ENCODE measurements around the gene TIMM13.

TIMM13 gene

DNA sequence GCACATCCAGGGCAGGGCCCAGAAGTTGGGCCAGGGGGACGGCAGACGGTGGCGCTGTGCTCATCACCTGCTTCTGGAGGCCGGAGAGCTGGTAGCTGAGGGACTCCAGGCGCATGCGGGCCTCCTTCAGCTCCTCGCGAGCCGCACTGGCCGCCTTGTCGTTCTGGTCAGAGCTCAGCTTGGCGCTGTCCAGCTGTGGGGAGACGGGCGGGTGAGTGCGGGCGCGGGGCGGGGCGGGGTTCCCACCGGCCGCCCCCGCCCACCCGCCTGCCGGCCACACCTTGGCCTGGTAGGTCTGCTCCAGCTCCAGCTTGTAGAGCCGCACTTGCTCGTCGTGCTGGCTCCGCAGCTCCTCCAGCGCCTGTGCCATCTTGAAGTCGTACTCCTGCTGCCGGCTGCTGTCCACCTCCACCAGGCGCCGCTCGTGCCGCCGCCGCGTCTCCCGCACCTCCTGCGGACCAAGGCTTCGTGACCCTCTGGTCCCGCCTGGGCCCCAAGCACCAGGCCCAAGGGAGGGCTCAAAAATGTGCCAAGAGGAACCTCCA is 7.4 kb upstream of the TIMM13 start:
- no peaks in the 10 kb centered on the region for H3K27me3 ChIP-seq (ENCODE audit: control insufficient read depth, low read length)
- peaks cover 72% of the 10 kb centered on the region for H3K36me3 ChIP-seq (ENCODE audit: control insufficient read depth, low read length)
- H3K79me2 ChIP-seq (ENCODE audit: control insufficient read depth, low read length), result peaks cover 11% of the 10 kb centered on the region
- H3K9me2 ChIP-seq (replicated peaks; ENCODE audit: control insufficient read depth, low read length), result no peaks in the 10 kb centered on the region
- H3F3A ChIP-seq (ENCODE audit: control insufficient read depth, insufficient read depth), result no peaks in the 10 kb centered on the region; the same call in 1 of the 2 replicates
- TF ChIP-seq, protein P1, sequence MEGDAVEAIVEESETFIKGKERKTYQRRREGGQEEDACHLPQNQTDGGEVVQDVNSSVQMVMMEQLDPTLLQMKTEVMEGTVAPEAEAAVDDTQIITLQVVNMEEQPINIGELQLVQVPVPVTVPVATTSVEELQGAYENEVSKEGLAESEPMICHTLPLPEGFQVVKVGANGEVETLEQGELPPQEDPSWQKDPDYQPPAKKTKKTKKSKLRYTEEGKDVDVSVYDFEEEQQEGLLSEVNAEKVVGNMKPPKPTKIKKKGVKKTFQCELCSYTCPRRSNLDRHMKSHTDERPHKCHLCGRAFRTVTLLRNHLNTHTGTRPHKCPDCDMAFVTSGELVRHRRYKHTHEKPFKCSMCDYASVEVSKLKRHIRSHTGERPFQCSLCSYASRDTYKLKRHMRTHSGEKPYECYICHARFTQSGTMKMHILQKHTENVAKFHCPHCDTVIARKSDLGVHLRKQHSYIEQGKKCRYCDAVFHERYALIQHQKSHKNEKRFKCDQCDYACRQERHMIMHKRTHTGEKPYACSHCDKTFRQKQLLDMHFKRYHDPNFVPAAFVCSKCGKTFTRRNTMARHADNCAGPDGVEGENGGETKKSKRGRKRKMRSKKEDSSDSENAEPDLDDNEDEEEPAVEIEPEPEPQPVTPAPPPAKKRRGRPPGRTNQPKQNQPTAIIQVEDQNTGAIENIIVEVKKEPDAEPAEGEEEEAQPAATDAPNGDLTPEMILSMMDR (IDR thresholded peaks at IDR 0.05; ENCODE audit: low read depth, low read length, poor library complexity, severe bottlenecking), result no peak
- no peak for TF ChIP-seq EZH2phosphoT487 (IDR thresholded peaks at IDR 0.05; ENCODE audit: borderline replicate concordance, low read length)
- H4K20me1 ChIP-seq (ENCODE audit: control insufficient read depth, insufficient read depth, low read depth, low read length), result no peaks in the 10 kb centered on the region
- no peaks in the 10 kb centered on the region for H3K9me3 ChIP-seq (ENCODE audit: control insufficient read depth, insufficient read depth, low read length)
- no peak overlapping the region for H3K4me2 ChIP-seq (ENCODE audit: low read length)
- H3K4me1 ChIP-seq (ENCODE audit: control insufficient read depth, low read length), result no peaks in the 10 kb centered on the region
- H3K27ac ChIP-seq (ENCODE audit: low read depth, low read length), result no peak overlapping the region
- no peak overlapping the region for H3K4me3 ChIP-seq (ENCODE audit: low read length)

DNA sequence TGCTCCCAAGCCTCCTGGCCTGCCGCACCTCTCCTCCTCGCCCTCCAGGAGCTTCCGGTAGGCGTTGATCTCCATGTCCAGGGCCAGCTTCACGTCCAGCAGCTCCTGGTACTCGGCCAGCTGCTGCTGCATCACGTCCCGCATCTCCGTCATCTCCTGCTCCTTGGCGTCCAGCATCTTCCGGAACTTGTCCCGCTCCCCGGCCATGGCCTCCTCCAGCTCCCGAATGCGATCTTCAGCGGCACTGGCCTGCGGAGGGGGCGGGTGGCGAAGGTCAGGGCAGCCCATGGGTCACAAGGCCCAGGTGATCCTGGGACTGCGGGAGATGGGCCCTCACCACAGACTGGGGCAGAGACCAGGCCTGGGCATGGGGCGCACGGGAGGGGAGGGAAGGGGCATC is 6.9 kb upstream of the TIMM13 start:
- Histone ChIP-seq H3K4me3 (ENCODE audit: low read length) (no peak overlapping the region), H3K36me3 (ENCODE audit: control insufficient read depth, low read length) (peaks cover 74% of the 10 kb centered on the region), H3F3A (ENCODE audit: control insufficient read depth, insufficient read depth) (no peaks in the 10 kb centered on the region; the same call in 1 of the 2 replicates), H3K79me2 (ENCODE audit: control insufficient read depth, low read length) (peaks cover 9% of the 10 kb centered on the region), H3K27ac (ENCODE audit: low read depth, low read length) (no peak overlapping the region), H3K9me3 (ENCODE audit: control insufficient read depth, insufficient read depth, low read length) (no peaks in the 10 kb centered on the region), H3K27me3 (ENCODE audit: control insufficient read depth, low read length) (no peaks in the 10 kb centered on the region), H4K20me1 (ENCODE audit: control insufficient read depth, insufficient read depth, low read depth, low read length) (no peaks in the 10 kb centered on the region), H3K4me2 (ENCODE audit: low read length) (no peak overlapping the region), H3K4me1 (ENCODE audit: control insufficient read depth, low read length) (no peaks in the 10 kb centered on the region), H3K9me2 (replicated peaks; ENCODE audit: control insufficient read depth, low read length) (no peaks in the 10 kb centered on the region)
- TF ChIP-seq, protein P1 (IDR thresholded peaks at IDR 0.05; ENCODE audit: low read depth, low read length, poor library complexity, severe bottlenecking), result no peak
- no peak for TF ChIP-seq EZH2phosphoT487 (IDR thresholded peaks at IDR 0.05; ENCODE audit: borderline replicate concordance, low read length)

DNA sequence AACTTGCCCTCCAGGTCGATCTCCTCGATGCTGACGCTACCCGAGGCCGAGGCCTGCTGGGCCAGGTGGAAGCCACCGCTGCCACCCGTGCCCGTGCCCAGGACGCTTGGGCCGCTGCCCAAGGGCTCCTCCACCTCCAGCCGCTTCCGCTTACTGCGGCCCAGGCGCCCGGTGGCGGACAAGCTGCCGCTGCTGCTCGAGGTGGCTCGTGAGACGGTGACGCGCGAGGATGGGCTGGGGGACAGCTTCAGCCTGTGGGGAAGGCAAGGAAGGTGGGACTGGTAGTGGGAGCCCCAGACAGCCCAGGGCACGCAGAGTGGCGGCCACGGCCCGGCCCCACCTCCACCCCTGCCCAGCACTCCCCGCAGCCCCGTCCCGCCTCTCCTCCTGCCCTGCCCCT is 6.5 kb upstream of the TIMM13 start:
- Histone ChIP-seq H3K27ac (ENCODE audit: low read depth, low read length) (no peak overlapping the region), H3F3A (ENCODE audit: control insufficient read depth, insufficient read depth) (no peaks in the 10 kb centered on the region; the same call in 1 of the 2 replicates), H3K36me3 (ENCODE audit: control insufficient read depth, low read length) (peaks cover 71% of the 10 kb centered on the region), H3K79me2 (ENCODE audit: control insufficient read depth, low read length) (peaks cover 6% of the 10 kb centered on the region), H3K27me3 (ENCODE audit: control insufficient read depth, low read length) (no peaks in the 10 kb centered on the region), H3K4me2 (ENCODE audit: low read length) (no peak overlapping the region), H3K4me3 (ENCODE audit: low read length) (no peak overlapping the region), H3K4me1 (ENCODE audit: control insufficient read depth, low read length) (no peaks in the 10 kb centered on the region), H3K9me2 (replicated peaks; ENCODE audit: control insufficient read depth, low read length) (no peaks in the 10 kb centered on the region), H3K9me3 (ENCODE audit: control insufficient read depth, insufficient read depth, low read length) (no peaks in the 10 kb centered on the region), H4K20me1 (ENCODE audit: control insufficient read depth, insufficient read depth, low read depth, low read length) (no peaks in the 10 kb centered on the region)
- TF ChIP-seq, protein P1 (IDR thresholded peaks at IDR 0.05; ENCODE audit: low read depth, low read length, poor library complexity, severe bottlenecking), result no peak
- no peak for TF ChIP-seq EZH2phosphoT487 (IDR thresholded peaks at IDR 0.05; ENCODE audit: borderline replicate concordance, low read length)

Data from DOHH2 (cell line).